Activated CD8-positive, alpha-beta memory T cell treated with anti-CD3 and anti-CD28 coated beads, Interleukin-2, amount 50 U/mL, for 1 hour (primary cell): ENCODE measurements around the gene ADARB2.
"Not testable (repeated sequence)": the region's sequence is repeated elsewhere in the genome, so short reads cannot be mapped to it uniquely, and the experiment has no call there.

Experiments
- DNase-seq: peaks from one replicate; pipeline ENCODE4 v3.0.0-alpha.2; 2020; ENCODE audit errors: extremely low read depth

Gene ADARB2

DNA sequence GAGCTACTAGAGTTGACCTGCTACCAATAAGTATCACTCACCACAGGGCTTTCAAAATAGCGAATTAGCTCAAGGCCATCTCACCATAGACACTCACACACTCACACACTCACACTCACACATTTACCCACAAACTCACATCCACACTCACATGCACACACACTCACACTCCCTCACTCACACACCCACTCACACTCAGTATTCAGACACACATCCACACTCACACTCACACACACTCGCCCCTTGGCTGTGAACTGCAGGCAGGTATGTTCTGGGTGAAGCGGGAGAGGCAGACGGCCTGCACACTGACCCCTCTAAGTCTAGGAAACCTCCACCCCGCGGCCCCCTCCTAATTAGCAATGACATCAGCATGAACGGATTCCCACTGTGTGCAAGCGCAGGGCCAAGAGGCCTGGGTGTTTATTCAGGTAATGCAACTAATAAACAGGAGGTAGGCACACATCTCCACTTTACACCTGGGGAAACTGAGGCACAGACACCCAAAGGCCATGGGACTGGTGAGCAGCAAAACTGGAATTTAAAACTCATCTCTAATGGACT lies 94.6 kb downstream of the ADARB2 start:
- DNase-seq: no peak

DNA sequence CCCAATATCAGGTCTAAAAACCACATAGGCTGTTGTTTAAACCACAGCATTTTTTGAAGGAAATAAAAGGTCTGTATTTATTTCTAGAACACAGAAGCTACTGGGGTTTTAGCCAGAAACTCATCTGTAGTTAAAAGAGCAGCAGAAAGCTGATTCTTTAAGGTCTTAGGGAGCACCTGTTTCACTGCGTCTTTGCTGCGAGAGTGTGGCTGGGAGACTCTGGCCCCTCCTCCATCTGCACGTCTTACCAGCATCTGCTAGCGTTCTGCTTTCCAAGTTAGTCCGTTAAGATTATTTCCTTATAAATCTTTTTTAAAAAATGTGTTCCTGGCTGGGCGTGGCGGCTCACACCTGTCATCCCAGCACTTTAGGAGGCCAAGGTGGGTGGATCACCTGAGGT lies 95.9 kb downstream of the ADARB2 start:
- no peak for DNase-seq

DNA sequence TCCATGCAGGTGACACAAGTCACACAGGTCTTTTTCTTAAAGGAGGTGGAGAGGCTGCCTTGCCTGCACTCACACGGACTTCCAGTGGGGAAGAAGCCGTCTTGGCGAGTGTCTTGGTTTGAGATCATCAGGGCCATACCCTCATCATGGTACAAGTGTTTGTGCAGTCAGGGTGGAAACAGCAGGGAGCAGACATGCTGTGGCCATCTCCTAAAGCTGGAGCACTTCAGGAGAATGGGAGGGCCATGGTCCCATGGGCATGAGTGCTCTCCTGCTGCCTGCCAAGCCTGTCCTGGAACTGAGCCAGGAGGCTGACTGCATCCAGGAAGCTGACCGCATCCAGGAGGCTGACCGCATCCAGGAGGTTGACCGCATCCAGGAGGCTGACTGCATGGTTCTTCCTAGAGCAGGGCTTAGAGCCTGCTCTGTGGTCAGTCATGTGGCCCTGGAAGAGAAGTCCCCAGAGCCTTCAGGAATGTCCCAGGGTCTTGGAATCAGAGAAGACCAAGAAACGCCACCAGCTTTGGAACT lies 98.4 kb downstream of the ADARB2 start:
- no peak for DNase-seq

DNA sequence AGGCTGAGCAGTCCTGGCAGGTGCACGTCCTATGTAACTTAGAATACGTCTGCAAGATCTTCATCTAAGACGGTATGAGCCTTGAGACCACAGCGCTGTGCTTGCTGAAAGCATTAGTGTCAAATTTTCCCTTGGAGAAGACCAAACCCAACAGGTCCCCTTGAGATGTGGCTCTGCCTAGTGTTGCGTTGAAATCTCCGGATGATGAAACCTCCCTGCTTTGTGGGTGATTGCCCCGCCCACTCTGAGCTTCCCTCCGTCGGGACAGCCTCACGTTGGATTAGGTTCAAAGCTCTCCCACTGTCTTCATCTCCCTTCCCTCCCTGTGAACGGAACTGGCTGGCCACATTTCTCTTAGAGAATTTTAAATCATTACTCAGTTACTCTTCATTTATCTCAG lies 102.0 kb downstream of the ADARB2 start:
- DNase-seq: no peak

DNA sequence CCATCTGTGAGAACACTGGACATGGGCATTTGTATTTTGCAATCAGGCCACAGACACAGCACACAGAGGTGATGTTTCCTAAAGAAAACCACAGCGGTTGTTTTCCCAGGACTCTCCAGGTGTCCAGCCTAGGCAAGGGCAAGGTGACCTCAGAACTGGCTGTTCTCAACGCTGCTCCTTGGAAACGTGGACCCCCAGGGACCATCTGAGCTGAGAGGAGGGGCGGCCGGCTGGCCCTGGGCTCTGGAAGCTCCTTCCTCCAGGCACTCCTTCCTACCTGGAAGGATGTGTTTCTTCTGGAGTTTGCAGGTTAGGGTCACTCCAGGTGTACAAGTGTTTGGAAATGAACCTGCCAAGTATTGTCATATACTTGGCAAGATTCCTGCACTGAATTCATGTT lies 103.1 kb downstream of the ADARB2 start:
- DNase-seq: no peak

DNA sequence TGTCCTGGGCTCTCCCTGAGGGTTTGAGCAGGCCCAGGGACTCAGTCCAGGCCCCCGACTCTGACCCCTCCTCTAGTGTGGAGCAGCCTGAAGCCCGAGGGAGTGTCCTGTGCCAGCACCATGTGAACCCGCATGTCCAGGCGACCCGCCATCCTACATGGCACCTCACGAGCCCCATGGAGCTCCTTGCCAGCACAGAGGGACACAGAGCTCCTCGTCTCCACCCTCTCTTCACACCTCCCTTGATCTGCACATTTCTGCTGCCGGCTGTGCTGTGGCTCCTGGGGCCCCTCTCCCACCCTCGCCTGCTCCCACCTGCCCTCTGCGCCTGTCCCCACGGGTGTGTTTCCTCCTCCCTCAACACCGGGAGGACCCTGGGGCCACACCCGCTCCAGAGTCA lies 103.5 kb downstream of the ADARB2 start:
- no peak for DNase-seq

DNA sequence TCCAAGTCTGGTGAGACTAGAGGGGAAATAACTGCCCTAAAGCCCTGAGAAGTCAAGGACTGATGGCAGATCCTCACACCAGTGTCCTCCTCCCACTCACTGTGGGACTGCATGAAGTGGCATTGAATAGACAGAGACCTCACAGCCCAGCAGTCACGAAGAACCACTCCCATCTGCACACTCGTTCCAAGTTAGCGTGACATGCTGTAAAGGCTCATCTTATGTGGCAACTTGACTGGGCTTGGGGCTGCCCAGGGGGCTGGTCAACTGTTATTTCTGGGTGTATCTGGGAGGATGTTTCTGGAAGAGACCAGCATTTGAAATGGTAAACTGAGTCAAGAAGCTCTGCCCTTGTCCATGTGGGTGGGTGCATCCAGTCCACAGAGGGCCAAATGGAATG lies 104.7 kb downstream of the ADARB2 start:
- no peak for DNase-seq

DNA sequence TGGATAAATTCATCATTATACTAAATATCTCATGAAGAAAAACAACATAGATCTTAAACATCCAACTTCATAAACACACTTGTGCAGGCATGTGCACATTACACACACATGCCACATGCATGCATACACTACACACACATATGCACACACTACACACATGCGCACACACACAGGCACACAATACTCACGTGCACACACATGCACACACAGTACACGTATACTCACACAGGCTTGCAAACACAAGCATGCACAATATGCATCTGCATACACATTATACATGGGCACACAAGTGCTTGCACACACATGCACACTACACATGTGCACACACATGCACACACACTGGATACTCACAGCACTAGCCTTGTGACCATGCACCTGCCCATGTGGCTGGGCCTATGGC lies 105.2 kb downstream of the ADARB2 start:
- no peak for DNase-seq

DNA sequence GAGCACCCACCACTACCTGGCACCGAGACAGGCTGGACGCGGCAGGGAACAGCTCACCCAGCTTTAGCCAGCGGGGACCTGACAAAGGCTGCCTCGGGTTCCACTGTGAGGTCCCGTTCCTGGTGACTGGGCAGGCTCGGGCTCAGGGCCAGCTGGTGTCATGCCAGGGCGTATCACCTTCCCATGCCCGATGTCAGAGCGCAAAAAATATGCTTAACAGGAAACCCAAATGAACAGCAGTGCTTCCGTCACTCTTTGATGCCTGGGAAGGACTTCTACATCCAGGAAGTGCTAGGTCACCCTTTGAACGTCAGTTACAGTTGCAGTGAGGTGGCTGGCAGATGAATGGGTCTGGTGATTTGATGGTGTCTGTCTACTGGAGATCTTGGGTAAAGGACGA lies 106.0 kb downstream of the ADARB2 start:
- DNase-seq: no peak

DNA sequence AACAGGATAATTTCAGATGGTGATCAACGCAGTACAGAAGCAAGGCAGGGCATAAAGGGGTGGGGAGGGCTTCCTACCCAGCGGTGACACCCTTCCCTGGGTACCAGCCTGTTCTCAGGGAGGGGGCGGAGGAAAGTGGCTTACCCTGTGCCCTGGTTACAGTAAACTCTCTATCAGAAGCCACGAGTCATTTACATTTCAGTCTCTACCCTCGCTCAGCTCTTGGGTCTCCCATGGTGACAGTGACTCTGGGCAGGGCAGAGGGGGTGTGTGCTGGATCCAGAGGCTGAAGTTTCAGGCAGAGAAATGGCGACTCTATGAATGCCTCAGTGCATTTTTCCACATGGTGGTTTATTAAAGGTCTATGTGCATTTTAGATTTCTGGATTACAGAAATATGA lies 107.0 kb downstream of the ADARB2 start:
- no peak for DNase-seq

DNA sequence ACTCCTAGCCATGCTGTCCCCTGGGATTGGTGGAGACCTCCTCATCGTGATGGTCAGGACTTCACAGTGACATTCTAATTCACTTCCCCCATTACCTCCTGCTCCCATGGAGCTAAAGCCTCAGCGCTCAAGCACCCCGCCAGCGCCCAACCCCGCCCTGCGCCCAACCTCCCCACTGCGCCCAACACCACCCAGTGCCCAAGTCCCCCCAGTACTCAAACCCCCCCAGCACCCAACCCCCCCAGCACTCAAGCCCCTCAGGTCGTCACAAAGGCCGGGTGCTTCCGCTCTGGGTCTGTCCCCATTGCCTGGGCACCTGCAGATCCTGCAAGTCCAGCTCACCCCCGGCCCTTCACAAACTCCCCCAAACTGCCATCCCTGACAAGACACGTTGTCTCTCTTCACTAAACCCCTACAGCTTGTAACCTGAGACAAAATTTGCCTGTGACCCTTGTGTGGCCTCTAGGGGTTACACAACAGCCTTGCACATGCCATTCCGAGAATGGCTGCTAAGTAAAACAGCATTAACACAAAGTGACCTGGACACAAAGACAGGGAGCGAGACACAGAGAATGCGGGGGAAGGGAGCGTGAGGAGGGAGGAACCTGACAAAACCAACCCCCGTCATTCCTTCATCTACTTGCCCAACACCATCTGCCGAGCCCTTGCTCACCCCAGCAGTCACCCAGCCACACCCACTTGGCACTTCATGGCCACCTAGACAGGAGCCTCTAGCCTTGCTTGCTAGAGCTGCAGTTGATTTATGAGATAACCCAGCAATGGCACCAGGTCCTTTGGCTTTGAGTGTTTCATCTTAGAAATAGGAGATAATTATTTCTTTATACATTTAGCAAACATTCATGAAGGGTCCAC lies 107.8 kb downstream of the ADARB2 start:
- no peak for DNase-seq

DNA sequence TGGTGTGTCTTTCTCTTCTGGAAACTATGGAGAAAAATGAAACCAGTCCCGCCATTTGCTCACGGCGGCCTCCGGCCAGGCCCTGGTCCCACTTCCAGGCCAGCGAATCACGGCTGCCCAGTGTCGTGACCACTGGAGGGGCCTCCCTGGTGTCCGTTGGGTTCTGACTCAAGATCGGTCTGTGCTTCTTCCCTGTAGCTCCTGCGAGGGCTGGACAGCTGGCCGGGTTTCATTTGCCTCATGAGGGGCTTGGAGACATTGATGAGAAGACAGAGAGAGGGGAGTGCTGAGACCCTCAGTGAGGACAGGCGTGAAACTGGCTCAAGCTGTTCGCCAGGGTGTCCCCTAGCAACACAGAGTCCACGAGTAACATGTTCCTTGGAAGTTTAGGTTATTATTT lies 108.6 kb downstream of the ADARB2 start:
- DNase-seq: no peak

DNA sequence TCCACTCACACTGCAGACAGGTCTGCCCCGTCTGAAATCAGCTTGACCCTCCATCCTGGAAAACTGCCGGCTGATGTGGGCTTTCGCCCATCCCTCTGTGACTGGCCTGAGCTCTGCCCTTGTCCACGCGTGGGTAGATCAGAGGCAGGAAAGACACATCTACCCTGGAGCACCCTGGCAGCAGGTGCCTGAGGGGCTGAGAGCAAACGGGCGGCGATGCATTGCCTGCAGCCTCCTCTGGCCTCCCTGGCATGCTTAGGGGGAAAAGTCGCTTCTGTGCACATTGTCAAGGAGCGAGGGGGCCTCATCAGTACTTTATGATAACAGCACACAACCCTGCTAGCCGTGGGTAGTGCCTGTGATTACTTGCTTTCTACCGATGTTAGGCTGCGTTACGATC lies 109.4 kb downstream of the ADARB2 start:
- DNase-seq: no peak

DNA sequence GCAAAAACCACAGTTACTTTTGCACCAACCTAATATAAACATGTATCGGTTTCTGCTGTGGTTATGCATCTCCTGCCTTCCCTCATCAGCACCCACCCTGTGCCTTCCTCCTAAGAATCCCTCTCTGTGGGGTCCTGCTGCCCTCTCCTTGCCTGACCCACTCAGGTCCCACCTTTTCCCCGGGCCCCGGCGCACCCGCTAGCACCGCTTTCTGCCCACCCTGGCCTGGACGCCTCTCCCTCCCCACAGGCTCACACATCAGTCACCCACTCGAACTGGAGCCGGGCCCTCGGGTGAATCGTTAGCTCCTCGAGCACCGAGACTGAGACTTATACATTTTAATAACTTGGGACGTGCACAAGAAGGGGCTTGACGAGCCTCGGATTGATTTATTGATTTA lies 110.5 kb downstream of the ADARB2 start:
- no peak for DNase-seq

DNA sequence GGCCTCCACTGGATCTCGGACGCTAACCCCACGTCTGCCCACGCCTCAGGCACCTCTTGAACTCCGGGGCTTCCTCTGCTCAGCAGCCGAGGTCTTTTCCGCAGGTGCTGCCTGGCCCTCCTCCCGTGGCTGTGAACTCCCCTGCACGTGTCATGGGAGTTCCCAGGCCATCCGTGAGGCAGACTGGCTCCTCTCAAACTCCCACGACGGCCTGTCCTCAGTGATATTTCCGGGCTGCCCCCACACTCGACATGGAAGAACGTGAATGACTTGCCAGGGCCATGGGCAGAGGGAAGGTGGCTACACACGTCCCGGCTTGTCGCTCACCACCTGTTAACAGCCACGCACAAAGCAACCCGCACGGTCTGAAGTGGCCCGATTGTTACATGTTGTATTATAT lies 110.9 kb downstream of the ADARB2 start:
- no peak for DNase-seq

DNA sequence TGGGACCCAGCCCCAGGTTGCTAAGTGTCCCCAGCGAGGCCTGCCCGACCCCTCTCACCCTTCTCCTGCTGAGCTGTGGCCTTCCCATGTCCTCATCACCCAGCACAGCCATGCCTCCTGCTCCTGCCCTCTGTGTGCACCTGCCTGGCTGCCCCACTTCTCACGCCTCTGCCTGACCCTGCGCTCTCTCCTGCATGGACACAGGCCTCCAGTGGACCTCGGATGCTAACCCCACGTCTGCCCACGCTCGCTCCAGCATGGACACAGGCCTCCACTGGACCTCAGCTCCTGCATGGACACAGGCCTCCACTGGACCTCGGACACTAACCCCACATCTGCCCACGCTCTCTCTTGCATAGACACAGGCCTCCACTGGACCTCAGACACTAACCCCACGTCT lies 111.6 kb downstream of the ADARB2 start:
- no peak for DNase-seq

DNA sequence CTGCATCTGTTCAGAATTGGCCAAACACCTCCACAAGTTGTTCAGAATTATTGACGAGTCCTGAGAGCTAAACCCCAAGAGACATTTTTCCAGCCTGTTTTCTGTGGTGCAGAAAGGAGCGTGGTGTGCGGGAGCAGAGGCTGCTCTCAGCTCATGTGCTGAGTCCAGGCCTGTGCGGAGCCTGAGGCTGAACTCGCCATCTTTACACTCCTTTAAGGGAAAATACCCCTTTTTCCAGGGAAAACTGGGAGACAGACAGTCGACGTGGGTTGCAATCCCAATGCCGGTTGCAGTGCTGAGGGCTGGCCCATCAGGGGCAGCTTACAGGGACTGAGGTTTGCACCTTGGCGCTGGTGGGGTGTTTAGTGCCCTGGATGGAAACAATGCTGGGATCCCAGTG lies 112.2 kb downstream of the ADARB2 start:
- DNase-seq: no peak

DNA sequence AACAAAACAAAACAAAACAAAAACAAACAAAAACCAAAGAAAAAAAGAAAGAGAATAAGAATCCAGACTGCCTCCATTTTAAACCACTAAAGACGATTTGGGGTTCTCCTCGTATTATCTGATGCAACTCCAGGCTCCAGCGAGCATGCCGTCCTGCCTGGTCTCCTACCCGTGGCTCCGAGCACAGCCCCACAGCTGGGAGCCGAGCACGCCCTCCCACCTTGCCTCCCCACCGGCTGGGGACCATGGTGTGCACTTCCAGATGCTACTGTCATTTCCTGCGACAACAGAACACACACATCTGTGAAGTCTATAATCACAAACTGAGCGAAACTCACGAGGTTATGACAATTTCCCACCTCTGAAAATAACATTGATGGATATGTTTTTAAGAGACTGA lies 113.1 kb downstream of the ADARB2 start:
- no peak for DNase-seq

DNA sequence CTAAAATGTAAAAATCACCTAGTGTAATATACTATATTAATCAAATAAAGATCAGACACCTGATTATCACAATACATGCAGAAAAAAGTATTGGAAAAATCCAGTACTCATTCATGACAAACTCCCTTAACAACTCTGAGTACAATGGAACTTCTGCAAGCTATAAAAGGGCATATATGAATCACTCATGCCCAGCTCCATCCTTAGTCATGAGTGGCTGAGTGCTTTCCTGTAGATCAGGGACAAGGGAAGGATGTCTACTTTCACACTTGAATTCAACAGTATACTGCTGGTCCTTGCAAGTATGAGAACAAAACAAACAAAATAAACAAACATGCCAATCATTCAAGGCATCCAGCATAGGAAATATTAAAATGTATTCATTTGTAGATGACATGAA lies 116.5 kb downstream of the ADARB2 start:
- no peak for DNase-seq

DNA sequence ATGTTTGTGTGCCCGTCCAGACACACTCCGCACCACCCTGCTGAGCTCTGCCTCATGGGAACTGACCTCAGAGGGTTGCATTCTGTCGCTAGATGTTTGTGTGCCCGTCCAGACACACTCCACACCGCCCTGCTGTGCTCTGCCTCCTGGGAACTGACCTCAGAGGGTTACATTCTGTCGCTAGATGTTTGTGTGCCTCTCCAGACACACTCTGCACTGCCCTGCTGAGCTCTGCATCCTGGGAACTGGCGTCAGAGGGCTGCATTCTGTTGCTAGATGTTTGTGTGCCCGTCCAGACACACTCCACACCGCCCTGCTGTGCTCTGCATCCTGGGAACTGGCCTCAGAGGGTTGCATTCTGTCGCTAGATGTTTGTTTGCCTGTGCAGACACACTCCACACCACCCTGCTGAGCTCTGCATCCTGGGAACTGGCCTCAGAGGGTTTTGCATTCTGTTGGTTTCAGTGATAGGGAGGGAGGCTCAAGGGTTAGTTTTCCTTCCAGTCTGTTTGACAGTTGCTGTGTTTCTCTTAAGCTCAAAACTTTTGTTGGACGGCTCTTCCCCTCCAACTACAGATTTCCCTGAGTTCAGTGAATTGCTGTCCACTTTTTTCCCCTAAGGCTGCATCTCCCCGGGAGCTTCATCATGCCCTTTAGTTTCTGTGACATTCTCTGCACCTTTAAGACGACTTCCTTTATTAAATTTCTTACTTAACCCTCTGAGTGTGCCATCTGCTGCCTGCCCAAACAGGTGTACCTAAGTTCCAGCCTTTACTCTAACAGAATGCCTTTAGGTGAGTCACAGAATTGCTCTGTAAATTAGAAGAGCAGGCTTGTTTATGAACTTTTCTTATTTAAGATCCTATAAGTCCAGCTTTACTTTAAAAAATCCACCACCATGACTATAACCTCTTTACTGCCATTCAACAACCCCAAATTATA lies 119.7 kb downstream of the ADARB2 start:
- DNase-seq: not testable (repeated sequence)

DNA sequence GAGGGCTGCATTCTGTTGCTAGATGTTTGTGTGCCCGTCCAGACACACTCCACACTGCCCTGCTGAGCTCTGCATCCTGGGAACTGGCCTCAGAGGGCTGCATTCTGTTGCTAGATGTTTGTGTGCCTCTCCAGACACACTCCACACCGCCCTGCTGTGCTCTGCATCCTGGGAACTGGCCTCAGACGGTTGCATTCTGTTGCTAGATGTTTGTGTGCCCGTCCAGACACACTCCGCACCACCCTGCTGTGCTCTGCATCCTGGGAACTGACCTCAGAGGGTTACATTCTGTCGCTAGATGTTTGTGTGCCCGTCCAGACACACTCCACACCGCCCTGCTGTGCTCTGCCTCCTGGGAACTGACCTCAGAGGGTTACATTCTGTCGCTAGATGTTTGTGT lies 120.6 kb downstream of the ADARB2 start:
- not testable (repeated sequence) for DNase-seq

DNA sequence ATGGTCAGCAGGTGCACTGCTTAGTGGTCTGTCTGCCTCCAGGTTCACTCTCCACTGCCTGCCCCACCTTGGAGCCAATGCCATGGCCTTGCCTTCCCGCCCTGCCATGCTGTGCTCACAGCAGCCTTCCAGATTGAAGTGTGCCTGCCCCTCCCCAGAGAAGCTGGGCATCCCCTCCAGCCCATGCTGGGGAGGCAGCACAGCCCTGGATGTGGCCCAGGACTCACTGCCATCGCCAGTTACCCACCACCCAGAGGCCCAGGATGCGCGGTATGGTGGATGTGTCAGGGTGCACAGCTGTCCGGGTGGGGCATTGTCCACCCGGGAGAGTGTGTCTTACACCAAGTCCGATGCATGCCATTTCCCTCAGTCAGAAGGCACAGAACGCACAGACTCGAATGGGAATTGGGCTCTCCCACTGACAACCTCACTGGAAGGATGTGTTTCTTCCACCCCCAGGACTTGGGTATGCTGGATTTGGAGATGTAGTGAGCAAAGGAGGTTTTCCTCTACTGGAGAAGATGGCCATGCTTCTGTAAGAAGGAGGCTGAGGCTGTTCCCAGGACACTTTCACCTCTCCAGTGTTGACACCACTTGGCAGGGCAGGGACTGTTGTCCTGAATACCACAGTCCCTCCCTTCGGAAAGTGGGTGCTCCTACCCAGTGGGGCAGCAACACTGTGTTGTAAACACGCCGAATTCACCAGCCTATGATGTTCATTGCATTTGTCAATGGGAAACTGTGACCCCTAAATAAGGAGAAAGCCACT lies 122.0 kb downstream of the ADARB2 start:
- DNase-seq: no peak
